ENCODE data around the gene KIF4A.

KIF4A gene

GRCh38 chrX:70444326-70444945 is 154.5 kb downstream of the KIF4A start, which contains the start of gene DLG3:
Gene DLG3, plus strand, starts transcription at chrX:70444835. Its CDS starts 367 bp downstream, at chrX:70445202.
- DNase-seq, result no peak

DNA sequence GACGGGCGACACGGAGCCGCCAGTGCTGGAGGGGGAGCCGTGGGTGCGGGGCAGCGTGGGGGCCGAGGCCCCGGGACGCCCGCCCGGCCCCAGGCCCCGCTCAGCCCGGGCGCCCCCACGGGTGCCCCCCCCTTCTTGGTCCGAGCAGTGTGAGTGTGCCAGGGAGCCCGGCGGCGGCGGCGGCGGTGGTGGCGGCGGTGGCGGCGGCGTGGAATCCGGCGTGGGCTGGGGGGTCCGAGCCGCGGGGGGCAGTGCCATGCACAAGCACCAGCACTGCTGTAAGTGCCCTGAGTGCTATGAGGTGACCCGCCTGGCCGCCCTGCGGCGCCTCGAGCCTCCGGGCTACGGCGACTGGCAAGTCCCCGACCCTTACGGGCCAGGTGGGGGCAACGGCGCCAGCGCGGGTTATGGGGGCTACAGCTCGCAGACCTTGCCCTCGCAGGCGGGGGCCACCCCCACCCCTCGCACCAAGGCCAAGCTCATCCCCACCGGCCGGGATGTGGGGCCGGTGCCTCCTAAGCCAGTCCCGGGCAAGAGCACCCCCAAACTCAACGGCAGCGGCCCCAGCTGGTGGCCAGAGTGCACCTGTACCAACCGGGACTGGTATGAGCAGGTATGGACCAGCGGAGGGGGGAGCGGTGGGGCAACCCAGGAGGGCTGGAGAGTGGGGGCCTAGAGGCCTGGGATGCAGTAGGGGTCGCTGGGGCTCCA is 155.2 kb downstream of the KIF4A start:
- DNase-seq, result no peak

DNA sequence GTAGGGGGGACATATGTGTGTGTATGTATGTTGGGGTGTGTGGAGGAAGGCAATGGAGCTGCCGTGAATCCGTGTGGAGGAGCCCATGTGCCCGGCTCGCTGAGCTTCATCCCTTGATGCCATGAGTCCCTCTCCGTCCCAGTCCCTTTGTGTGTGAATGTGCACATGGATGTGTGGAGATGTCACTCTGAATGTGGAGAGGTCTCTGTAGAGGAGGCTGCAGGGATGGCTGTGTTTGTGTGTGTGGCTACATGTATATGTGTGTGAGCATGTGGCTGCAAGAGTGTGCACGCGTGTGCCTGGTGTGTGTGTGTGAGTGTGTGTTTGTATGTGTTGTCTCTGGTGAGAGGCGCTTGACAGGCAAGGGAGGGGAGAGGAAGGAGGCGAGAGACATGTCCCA is 156.0 kb downstream of the KIF4A start:
- DNase-seq, result no peak

- no peak for DNase-seq
Measured at GRCh38 chrX:70446380-70447350, 156.8 kb downstream of the KIF4A start.

DNA sequence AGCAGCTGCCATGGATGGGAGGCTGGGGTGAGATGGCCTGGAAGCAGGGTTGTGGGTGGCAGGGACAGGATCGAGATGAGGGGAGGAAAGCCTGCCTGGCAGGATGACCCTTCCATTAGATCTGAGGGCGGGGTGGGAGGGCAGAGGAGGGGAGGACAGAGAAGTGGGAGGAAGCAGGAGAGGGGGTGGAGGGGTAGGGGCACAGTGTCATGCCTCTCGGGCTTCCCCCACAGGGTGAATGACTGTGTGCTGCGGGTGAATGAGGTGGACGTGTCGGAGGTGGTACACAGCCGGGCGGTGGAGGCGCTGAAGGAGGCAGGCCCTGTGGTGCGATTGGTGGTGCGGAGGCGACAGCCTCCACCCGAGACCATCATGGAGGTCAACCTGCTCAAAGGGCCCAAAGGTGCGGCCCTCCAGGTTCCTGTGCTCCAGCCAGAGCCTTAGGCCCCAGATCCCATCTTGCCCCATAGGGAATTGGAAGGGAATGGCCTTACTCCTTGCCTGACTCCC is 159.6 kb downstream of the KIF4A start:
- no peak for DNase-seq

DNA sequence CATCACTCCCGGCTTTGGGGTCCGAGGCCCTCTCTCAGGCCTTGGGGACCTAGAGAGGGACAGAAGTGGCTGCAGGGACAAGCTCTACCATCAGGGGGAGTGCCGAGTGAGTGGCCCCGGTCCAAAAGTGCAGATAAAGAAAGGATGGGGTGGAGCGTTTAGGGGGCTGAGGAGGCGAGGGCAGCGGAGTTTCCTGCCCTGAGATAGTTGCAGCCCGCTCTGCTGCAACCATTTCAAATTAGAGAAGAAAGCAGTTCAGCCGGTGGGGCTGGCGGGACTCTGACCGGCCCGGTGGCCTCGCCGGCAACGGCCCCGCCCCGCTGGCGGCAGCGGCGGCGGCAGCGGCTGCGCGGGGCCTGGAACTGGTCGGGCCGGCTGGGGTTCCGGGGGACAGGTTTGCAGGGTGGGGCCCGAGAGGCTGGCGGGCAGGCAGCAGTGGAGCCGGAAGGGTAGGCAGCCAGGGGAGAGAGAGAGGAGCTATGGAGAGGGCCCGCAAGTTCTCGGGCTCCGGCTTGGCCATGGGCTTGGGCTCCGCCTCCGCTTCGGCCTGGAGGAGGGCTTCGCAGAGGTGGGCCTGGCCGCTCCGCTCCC is 162.3 kb downstream of the KIF4A start:
- DNase-seq, result peak; percentile 21

DNA sequence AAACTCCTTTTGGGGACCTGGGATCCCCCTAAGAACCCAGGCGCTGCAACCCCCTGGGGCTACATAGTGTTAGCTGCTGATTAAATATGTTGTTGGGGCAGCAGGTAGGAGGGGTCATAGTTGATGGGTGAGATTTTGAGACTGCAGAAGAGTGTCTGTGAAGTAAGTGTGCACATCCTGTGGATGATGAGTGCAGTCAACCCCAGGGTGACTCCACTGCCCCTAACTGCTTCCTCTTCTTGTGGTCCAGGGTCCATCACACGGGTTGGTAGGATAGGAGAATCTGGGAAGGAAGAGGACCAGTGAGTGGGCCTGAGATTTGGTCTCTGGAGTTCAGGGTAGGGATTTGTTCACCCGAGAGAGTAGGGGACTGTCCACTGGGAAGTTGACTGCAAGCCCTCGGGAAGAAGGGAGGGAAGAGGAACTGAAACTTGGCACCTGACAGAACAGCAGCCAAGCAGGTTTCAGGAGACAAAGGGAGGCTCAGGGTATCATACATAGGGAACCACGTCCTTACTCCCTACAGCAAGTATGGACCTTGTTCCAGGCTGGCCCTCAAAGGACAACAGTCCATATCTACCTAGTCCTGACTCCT is 163.2 kb downstream of the KIF4A start:
- DNase-seq, result no peak

- DNase-seq, result peak; percentile 33
Measured at GRCh38 chrX:70454441-70455365, 164.8 kb downstream of the KIF4A start.

GRCh38 chrX:70455366-70456202 is 165.7 kb downstream of the KIF4A start:
- DNase-seq, result no peak

GRCh38 chrX:70456256-70456655 is 166.4 kb downstream of the KIF4A start:
- no peak for DNase-seq

DNA sequence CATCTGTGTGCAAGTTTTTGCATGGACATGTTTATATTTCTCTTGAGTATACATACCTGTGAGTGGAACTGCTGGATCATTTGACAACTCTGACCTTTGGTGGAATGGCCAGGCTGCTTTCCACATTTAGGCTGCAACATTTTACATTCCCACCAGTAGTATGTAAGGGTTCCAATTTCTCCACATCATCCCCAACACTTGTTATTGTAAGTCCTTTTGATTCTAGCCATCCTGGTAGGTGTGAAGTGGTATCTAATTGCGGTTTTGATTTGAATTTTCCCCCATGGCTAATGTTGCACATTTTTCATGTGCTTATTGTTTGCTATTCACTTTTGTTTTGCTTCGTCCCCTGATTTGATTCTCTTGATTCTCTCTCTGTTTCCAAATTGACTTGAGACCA is 171.1 kb downstream of the KIF4A start:
- no peak for DNase-seq

GRCh38 chrX:70464051-70464450 is 174.1 kb downstream of the KIF4A start:
- DNase-seq, result no peak

DNA sequence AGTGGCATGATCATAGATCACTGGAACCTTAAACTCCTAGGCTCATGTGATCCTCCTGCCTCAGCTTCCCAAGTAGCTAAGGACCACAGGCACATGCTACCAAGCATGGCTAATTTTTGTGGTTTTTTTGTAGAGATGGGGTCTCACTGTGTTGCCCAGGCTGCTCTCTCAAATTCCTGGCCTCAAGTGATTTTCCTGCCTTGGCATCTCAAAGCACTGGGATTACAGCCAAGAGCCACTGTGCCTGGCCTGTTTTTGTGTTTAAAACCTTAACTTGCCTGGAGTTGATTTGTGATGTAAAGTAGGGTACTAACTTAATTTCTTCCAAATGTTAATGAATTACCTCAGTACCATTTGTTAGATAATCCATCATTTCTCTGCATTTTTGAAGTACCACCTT is 177.1 kb downstream of the KIF4A start:
- DNase-seq, result no peak

- DNase-seq, result no peak
Measured at GRCh38 chrX:70468709-70469108, 178.8 kb downstream of the KIF4A start.
